BE2C (cell line): Measurements from ENCODE around the gene FAH.

Experiments
- DNase-seq: peaks from one replicate; pipeline ENCODE4 v3.0.0-alpha.2; 2020
- H3K27me3 ChIP-seq: fragments of 250-450 bp; sonication (Bioruptor Pico); 2 replicates; pipeline ENCODE4 v1.5.1; 2020; ENCODE audit warnings: mild to moderate bottlenecking
- H3K36me3 ChIP-seq: fragments of 250-450 bp; sonication (Bioruptor Pico); 2 replicates; pipeline ENCODE4 v1.5.1; 2020; ENCODE audit warnings: mild to moderate bottlenecking
- H3K4me1 ChIP-seq: fragments of 250-450 bp; sonication (Bioruptor Pico); 2 replicates; pipeline ENCODE4 v1.5.1; 2020
- H3K4me3 ChIP-seq: 2 replicates; pipeline ENCODE4 v1.5.1; 2011; ENCODE audit warnings: low read depth, low read length
- H3K9me3 ChIP-seq: fragments of 250-450 bp; sonication (Bioruptor Pico); 2 replicates; pipeline ENCODE4 v1.5.1; 2020
- CTCF ChIP-seq: IDR thresholded peaks from 2 replicates; pipeline ENCODE4 v1.5.1; 2012; ENCODE audit warnings: mild to moderate bottlenecking, low read depth, low read length

FAH gene

DNA sequence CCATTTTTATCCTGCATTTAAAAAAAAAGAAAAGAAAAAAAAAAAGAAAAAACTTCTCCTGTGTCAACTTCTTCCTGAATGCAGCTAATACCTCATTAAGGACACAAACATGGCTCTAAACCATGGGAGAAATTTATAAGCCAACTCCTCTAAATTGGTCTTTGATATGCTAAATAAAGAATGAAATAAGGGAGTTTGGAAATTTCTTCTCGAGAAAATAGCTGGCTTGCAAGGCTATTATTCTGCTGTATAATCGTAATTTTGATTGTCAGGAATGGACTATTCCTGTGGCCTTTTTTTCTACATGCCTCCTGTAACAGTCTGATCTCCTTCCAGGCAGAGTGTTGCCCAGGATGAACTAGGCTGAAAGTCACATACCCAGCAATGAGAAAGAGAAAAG, 78.6 kb downstream of the FAH start:
- Histone ChIP-seq H3K36me3 (no peaks in the 10 kb centered on the region), H3K27me3 (peaks cover 45% of the 10 kb centered on the region), H3K4me1 (no peaks in the 10 kb centered on the region), H3K4me3 (no peak overlapping the region), H3K9me3 (no peaks in the 10 kb centered on the region)
- DNase-seq = no peak
- no peak for TF ChIP-seq CTCF

GRCh38 chr15:80233581-80233980, 80.8 kb downstream of the FAH start:
- peaks cover 27% of the 10 kb centered on the region for H3K27me3 ChIP-seq
- no peaks in the 10 kb centered on the region for H3K9me3 ChIP-seq
- DNase-seq = no peak
- no peak for TF ChIP-seq CTCF
- H3K4me1 ChIP-seq = no peaks in the 10 kb centered on the region
- no peak overlapping the region for H3K4me3 ChIP-seq
- H3K36me3 ChIP-seq = no peaks in the 10 kb centered on the region

DNA sequence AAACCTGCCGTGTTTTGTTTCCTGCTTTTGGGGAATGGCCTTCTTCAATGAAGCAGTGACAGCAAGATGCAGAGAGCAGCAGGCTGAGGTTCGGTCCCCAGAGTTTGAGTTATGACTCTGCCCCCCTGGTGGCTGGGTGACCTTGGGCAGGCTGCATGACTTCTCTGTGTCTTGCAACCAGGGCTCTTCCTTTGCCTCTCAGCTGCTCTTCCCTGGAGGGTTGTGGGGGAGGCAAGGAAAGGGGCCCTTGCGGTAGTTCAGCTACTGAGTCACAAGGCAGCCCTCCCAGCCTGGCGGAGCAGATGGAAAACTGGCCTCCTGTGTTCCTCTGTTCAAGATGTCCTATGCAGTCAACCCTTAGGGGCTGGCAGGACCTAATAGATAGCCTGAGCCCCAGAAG, 82.1 kb downstream of the FAH start:
- no peak overlapping the region for H3K4me3 ChIP-seq
- H3K9me3 ChIP-seq = no peaks in the 10 kb centered on the region
- no peaks in the 10 kb centered on the region for H3K4me1 ChIP-seq
- peak; percentile 65 for TF ChIP-seq CTCF
- peaks cover 17% of the 10 kb centered on the region for H3K27me3 ChIP-seq
- no peaks in the 10 kb centered on the region for H3K36me3 ChIP-seq
- DNase-seq = peak; percentile 55
